Neural progenitor cell (in vitro differentiated cells): ENCODE results near the gene GDPD5.

ENCODE experiments used
- CTCF ChIP-seq: fragments of 200-600 bp; sonication (generic); IDR thresholded peaks from 2 replicates; pipeline ENCODE4 v1.5.1; 2017; ENCODE audit warnings: antibody characterized with exemption, mild to moderate bottlenecking
- EZH2phosphoT487 ChIP-seq: fragments of 200-600 bp; sonication (generic); IDR thresholded peaks from 2 replicates; pipeline ENCODE4 v1.6.1; 2017; ENCODE audit warnings: antibody characterized with exemption

GRCh38 chr11:75503531-75504099 is 22.1 kb downstream of the GDPD5 start:
- TF ChIP-seq CTCF = no peak
- TF ChIP-seq EZH2phosphoT487 = no peak
